GM19239 (cell line): ENCODE results near the gene CEMIP.

Source experiments
- DNase-seq: peaks from one replicate; pipeline ENCODE4 v3.0.0; 2011; ENCODE audit warnings: low spot score; ENCODE audit not compliant: insufficient read length
- FAIRE-seq: peaks from 2 replicates; lab custom pipeline; 2011; peaks lifted over from hg19 to GRCh38; lab: Jason Lieb, UNC

The CEMIP gene, protein sequence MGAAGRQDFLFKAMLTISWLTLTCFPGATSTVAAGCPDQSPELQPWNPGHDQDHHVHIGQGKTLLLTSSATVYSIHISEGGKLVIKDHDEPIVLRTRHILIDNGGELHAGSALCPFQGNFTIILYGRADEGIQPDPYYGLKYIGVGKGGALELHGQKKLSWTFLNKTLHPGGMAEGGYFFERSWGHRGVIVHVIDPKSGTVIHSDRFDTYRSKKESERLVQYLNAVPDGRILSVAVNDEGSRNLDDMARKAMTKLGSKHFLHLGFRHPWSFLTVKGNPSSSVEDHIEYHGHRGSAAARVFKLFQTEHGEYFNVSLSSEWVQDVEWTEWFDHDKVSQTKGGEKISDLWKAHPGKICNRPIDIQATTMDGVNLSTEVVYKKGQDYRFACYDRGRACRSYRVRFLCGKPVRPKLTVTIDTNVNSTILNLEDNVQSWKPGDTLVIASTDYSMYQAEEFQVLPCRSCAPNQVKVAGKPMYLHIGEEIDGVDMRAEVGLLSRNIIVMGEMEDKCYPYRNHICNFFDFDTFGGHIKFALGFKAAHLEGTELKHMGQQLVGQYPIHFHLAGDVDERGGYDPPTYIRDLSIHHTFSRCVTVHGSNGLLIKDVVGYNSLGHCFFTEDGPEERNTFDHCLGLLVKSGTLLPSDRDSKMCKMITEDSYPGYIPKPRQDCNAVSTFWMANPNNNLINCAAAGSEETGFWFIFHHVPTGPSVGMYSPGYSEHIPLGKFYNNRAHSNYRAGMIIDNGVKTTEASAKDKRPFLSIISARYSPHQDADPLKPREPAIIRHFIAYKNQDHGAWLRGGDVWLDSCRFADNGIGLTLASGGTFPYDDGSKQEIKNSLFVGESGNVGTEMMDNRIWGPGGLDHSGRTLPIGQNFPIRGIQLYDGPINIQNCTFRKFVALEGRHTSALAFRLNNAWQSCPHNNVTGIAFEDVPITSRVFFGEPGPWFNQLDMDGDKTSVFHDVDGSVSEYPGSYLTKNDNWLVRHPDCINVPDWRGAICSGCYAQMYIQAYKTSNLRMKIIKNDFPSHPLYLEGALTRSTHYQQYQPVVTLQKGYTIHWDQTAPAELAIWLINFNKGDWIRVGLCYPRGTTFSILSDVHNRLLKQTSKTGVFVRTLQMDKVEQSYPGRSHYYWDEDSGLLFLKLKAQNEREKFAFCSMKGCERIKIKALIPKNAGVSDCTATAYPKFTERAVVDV (N-terminal part only)

DNA sequence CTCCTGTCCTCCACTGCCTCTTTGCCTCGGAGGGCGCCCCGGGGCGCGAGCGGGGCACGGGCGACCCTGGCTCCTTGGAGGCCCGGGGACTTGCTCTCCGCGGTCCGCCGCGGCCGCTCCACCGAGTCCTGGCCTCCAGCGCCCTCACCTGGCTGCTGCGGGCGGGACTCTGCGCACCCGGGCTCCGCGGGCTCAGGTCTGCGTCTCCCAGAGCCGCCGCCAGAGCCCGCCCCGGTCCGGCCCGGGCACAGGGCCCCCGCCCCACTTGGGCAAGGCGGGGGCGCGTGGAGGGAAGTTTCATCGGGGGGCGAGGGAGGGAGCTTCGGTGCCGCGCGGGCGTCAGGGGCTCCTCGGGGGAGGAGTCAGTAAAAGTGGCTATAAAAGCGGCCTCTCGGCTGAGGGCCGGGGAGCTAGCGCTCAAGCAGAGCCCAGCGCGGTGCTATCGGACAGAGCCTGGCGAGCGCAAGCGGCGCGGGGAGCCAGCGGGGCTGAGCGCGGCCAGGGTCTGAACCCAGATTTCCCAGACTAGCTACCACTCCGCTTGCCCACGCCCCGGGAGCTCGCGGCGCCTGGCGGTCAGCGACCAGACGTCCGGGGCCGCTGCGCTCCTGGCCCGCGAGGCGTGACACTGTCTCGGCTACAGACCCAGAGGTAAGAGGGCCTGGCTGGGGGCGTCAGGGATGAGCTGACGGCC is at the start of gene CEMIP:
TSS of gene CEMIP (plus strand) at position 407 of the 694 bp plus-strand sequence. CDS start 94,510 bp downstream, outside the sequence.
- peak; percentile 38 for DNase-seq
- FAIRE-seq, result no peak

DNA sequence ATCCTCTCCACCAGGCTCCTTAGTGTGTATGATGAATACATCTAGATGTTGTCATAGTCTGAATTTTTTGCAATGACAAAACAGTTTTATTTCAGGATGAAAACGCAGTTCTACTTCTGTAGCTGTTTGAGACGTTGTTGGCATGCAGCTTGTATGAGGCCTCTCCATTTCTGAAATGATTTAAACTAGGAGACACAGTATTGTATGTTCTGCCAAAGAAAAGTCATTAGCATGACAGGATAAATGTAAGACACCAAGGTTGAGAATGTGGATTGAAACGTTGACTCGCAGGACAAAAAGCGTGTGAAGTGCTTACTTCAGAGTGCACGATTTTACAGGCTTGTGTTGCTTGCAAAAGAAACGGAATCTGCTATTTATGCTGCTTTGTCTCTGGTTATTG is 48.8 kb upstream of the CEMIP start:
- DNase-seq (no peak), FAIRE-seq (no peak)

DNA sequence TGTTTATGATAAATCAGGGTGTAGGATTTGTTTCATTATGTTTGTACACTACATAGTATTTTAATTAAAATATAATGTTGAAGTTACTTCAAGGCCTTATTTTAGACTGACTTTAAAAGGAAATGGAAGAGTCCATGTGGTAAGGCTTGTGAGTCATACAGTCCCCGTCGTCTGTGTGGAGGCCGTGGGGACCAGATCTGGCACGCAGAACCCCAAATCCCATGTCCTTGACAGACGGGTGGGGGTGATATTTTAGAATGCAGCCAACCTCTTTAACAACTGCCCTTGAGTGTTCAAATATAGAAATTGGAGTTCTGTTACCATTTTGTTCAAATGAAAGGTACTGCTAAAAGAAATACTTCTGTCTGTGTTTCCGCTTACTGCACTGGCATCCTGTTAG is 48.2 kb upstream of the CEMIP start:
- no peak for DNase-seq
- no peak for FAIRE-seq

DNA sequence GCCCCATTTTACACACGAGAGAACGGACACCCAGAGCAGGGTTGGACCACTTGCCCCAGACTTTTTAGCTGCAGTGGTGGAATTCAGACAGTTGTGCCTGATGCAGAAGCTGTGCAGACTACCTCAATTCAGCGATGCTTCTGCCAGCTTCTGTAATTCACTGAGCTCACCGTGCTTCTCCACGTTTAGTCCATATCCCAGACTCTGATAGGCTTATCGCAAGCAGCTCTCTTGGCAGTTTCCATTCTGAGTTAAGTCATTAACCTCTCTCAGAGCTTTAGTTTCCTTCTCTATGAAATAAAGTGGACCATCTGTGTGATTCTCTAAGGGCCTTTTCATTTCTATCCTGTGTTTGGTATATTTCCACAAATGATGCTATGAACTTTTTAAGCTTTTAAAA is 47.0 kb upstream of the CEMIP start:
- FAIRE-seq, result no peak
- no peak for DNase-seq

DNA sequence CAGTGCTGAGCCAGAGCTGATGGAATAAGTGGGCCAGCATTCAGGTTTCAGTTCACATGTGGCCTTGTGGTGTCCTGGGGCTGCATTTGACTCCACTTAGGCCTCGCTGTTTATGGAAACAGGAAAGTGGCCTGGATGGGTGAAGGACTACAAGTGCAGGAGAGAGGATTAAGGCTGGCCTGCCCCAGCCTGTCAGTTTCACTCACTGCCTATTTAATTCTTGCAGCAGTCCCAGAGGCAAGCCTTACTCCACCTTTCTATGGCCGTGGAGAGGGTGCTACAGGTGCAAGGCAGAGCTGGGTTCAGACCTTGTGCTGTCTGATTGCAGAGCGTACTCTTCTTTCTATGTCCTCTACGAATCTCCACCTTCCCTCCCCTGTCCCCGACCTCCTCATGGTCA is 46.4 kb upstream of the CEMIP start:
- no peak for DNase-seq
- no peak for FAIRE-seq

DNA sequence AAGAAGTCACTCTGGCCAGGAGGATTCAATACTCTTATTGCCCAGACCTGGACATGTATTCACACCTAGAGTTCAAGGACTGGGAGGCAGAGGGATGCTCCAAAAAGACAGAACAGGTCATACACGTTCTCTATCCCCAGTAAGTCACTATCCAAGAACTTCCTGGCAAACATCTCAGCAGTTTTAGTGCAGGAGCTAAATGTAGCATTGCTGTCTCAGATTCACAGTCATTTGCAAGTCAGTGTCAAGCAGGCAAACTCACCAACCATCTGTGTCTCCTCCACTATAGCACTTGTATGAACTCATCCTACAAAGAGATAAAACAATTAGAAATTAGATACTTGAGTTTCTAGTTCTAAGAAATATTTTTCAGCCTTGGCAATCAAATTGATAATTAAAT is 45.7 kb upstream of the CEMIP start:
- no peak for FAIRE-seq
- DNase-seq, result no peak

DNA sequence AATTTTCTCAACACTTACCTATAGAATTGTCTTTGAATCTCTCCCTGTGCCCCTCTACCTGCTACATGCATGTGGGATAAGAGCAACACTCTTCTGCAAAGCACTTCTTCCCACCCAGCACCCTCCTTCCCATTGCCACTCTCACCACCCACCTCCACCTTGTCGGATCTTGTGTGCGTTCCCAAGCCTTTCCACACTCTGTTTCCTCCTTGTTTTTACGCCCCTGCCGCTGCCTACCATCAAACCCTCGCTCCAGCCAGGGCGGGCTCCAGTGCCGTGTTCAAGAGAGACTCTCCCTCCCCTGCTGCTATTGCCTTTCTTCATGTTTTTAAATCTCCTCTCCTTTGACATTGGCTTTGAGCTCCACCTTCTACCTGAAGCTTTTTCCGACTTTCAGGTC is 43.8 kb upstream of the CEMIP start:
- DNase-seq, result no peak
- FAIRE-seq, result no peak

DNA sequence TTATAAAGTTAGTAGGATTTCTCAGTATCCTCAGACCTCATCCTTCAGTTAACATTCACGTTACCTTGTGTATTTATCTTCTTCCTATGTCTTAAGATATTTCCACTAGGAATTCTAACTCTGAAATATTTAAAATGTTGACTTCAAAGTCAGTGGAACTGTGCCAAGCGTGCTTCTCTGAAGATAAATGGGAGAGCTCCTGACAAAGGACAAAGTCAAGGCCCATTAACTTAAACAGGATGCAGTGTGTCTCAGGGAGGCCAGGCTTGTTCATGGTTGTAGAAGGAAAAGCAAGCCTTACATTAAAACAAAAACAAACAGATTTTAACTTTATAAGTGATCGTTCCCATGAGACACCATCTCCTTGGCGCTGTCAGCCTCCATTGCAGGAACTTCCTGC is 42.6 kb upstream of the CEMIP start:
- no peak for FAIRE-seq
- DNase-seq, result no peak

DNA sequence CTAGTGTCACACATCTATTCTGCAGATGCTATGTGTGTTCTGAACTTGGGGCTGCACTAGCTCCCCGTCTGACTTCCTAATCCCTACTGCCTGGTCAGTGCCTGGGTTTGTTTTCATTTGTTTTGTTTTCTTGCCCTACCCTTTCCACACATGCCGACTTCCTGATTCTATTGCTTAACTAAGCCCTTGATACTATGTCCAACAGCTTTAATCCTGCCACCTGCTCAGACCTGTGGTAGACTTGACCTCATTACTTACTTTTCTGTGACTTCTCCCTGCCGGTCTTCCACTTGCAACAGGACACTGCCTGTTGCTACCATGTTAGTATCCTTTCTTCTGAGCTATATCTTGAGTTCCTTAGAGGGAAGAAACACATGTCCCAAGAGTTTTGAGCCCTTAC is 39.3 kb upstream of the CEMIP start:
- no peak for FAIRE-seq
- no peak for DNase-seq

DNA sequence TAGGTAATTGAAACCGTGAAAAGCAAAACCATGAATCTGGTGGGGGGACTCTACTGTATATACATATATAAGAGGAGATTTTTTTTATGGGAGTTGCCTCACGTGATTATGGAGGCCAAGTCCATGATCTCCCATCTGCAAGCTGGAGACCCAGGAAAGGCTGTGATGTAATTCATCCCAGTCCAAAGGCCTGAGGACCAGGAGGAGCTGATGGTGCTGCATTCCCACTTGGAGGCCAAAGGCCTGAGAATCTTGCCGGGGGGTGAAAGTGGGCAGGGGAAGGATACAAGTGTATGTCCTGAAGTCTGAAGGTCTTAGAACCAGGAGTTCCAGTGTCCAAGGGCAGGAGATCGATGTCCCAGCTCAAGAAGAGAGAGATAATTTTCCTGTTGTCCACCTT is 37.1 kb upstream of the CEMIP start:
- no peak for FAIRE-seq
- no peak for DNase-seq

DNA sequence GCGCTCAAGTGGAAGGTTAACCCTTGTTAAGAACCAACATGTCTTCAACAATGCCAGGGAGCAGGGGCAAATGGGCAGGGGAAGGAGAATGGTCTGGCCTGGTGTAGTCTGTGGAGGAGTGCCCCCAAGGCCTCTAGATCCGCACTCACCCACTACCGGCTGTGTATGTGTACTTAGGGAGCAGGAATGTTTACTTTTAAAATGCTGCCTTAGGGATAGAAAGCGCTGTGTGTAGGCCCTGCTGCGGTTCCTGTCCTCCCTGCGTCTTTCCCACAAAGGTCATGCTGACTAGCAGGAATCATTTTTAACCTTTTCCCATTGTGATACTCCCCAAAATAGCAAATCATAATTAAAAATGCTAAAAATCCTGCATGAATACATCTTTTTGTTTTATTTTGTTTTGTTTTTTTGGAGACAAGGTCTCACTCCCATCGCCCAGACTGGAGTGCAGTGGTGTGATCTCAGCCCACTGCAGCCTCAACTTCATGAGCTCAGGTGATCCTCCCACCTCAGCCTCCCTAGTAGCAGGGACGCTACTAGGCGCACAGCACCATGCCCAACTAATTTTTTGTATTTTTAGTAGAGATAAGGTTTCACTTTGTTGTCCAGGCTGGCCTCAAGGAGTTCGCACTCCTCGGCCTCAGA is 35.9 kb upstream of the CEMIP start:
- DNase-seq (no peak), FAIRE-seq (no peak)

DNA sequence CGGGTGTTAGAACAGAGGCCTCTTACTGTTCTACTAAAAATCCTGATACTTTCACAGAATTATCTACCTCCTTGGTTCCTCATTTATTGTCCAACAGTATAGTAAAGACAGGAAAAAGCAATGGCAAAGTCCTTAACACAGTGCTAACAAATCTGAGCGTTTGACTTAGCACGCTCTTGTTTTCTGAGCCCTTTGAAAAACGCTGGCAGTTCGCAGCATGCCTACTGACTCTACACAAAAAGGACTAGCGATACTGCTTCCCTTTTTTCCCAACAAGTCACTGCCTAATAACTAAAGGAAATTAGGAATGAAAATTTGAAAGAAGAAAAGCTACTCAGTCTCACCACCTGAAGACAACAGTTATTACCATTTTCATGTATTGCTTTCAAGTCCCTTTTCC is 34.8 kb upstream of the CEMIP start:
- FAIRE-seq, result no peak
- DNase-seq, result no peak

DNA sequence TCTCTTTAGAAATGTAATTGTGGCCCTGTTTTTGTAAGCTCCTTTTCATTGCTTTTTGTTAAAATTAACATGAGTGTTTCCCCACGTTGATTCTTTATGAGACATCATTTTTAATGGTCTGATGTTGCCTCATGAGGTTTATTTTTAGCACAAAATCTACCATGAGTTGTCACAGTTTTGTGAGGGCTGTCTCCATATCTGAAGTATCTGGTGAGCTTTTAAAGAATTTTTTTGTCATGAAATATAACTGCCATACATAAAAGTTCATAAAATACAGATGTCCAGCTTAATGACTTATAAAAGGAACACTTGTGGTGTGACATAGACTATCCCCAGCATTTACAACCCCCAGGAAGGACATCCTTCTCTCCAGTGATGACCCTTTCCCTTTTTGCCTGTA is 34.3 kb upstream of the CEMIP start:
- no peak for DNase-seq
- FAIRE-seq, result no peak

DNA sequence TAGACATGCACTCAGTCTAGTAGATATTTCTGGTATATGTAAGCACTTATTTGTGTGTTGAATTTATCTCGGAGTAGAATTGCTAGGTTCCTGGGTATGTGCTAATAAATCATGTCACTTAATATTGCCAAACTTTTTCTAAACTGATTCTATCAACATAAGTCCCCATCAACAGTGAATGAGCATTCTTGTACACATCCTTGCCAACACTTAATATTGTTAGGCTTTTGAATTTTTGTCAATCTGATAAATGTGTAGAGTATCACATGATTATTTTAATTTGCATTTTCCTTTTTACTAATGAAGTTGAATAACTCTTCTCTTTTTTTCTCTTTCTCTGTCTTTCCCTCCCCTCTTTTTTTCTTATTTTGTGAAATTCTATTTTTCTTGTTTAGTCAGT is 33.3 kb upstream of the CEMIP start:
- FAIRE-seq, result no peak
- no peak for DNase-seq

DNA sequence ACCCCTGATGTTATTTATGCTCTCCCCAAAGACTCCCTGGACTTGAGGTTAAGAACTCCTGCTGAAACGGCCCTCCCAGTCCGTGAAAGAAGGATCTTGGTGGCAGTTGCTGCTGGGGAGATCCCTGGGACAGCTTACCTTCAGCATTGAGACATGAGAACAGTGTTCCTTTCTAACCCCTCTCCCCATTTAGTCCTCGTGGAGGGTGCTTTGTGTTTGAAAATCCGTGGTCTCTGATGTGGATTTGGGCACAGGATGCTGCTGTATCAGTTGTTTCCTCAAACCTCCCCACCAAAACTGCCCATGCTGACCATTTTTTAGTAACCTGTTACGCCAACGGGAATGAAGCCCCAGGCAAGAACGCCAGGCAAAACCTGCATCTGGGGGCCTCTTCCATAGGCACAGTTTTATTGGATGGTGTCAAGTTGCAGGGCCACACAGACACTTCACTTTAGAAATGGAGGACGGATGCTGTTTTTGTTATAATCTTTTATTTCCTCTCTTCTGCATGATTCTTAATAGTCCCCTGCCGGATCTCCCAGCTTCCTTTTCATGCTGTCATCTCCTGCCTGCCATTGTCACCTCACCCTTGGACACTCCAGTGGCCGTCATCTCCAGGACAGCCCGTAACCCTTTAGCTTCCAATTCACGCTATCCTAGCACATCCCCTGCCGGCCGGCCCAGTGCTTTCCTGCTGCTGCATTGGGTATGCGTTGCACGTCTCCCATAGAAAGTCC is 31.7 kb upstream of the CEMIP start:
- DNase-seq (no peak), FAIRE-seq (no peak)

DNA sequence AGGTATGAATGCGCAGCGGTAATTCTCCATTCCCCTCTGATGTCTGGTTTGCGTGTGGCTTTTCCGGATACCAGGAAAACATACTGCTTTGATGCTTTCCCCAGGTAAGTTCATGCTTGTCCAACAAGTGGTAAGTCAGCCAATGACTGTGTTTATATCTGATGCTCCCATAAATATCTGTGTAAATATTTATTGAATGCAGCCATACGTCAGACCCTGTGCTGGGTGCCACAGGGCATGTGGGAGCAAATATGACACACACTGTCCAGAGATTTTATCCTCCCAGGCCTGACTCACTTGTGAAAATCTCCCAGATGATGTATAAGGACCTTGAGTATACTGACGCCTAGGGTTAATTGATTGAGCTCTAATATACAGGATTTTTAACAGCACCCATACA is 29.6 kb upstream of the CEMIP start:
- no peak for FAIRE-seq
- DNase-seq, result no peak

DNA sequence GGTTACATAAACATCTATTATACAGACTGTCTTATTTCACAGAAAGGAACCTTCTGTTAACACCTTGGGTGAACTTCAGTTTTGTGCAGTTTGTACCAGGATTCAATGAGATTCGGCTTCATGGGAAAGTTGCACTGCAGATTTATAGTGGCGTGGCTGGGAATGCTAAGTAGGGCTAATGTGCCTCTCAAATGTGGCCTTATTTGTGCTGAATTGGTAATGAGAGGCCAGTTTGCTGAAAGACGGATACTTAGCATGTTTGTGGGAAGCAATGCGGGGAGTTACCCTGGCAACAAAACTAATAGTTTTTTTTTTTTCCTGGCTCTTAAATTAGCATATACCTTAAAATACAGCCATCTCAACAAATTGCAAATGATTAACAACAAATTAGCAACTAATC is 28.6 kb upstream of the CEMIP start:
- DNase-seq (no peak), FAIRE-seq (no peak)

DNA sequence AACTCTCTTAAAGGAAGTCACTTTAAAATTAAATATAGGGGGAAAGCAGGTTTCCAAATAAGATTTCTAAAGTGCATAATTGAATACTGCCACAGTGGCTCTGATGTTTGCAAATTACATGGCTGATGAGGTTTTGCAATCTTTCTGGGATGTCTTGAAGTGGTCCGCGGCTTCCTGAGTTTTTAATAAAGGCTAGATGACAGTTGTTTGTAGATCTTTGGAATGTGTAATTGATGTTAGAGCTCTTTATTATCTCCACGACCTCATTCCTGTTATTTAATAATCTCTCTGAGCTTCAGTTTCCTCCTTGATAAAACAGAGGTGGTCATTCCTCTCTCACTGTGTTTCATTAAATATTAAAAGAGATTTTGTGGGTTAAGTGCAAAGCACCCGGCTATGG is 27.0 kb upstream of the CEMIP start:
- DNase-seq, result no peak
- FAIRE-seq, result no peak

DNA sequence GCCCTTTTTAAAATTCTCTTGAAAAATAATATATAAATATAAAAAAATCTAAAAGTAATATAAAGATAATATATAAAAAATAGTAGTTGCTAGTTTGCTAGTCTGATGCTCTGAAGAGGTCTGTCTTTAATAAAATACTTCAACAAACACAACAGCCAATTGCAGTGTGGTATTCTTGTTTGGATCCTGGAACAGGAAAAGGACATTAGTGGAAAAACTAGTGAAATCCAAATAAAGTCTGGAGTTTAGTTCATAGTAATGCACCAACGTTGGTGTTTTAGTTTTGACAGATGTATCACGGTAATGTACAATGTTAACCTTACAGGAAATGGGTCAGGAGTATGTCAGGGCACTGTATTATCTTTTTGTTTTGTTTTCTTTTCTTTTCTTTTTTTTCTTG is 26.0 kb upstream of the CEMIP start:
- FAIRE-seq, result no peak
- DNase-seq, result no peak
